WI38 (cell line): ENCODE results near the gene PPARG.

Source experiments
- H3K4me3 ChIP-seq: 2 replicates; pipeline ENCODE4 v1.5.1; 2011; ENCODE audit warnings: low read depth, mild to moderate bottlenecking, control low read depth, low read length
- TF ChIP-seq, protein P1 (sequence below): IDR thresholded peaks from 2 replicates; pipeline ENCODE4 v1.5.1; 2012; ENCODE audit warnings: low read depth, mild to moderate bottlenecking, control low read depth, low read length

PPARG gene

DNA sequence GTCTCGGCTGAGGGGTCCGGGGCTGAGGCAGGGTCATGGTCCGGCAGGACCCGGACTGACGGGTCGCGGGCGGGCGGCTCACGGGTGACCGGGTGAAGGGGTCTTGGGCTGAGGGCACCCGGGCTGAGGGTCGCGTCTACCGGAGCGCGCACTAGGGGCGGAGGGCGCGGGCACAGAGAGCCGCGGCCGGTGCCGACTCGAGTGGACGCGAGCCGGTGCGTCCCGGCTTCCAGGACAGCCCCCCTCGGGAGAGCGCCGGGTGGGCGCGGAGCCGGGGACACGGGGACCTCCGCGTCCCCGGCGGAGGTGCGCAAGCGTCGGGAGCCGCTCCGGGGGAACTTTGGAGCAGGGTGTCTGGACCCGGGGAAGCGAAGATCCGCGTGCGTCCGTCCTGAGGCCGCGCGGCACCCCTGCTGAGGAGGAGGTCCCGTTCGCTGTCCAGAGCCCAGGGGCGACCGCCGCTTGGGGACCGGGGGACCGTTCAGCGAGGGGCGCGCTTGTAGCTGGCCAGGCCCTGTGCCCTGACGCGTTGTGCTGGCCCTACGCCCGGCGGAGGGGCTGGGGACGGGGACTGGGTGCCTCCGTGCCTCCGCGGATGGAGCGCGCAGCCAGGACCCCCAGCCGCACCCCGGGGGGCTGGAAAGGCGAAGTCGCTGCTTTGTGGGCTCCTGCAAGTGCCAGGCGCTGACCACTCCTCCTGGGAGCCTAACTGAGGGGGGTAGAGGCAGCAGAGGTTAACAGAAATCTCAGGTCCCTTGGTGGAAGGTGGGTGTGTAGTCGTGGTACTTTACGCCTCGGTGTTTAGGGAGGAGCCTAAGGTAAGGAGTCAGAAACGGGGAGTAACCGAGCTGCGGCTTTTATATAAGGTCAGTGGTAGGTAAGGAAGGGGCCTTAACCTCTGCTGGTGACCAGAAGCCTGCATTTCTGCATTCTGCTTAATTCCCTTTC, at the start of gene PPARG:
Gene PPARG (plus strand): TSS at position 889 of the 948 bp plus-strand sequence. CDS start 90,642 bp downstream, outside the sequence.
- TF ChIP-seq, protein P1, sequence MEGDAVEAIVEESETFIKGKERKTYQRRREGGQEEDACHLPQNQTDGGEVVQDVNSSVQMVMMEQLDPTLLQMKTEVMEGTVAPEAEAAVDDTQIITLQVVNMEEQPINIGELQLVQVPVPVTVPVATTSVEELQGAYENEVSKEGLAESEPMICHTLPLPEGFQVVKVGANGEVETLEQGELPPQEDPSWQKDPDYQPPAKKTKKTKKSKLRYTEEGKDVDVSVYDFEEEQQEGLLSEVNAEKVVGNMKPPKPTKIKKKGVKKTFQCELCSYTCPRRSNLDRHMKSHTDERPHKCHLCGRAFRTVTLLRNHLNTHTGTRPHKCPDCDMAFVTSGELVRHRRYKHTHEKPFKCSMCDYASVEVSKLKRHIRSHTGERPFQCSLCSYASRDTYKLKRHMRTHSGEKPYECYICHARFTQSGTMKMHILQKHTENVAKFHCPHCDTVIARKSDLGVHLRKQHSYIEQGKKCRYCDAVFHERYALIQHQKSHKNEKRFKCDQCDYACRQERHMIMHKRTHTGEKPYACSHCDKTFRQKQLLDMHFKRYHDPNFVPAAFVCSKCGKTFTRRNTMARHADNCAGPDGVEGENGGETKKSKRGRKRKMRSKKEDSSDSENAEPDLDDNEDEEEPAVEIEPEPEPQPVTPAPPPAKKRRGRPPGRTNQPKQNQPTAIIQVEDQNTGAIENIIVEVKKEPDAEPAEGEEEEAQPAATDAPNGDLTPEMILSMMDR, result no peak
- H3K4me3 ChIP-seq, result peak within 1 kb of the TSS; percentile 90

DNA sequence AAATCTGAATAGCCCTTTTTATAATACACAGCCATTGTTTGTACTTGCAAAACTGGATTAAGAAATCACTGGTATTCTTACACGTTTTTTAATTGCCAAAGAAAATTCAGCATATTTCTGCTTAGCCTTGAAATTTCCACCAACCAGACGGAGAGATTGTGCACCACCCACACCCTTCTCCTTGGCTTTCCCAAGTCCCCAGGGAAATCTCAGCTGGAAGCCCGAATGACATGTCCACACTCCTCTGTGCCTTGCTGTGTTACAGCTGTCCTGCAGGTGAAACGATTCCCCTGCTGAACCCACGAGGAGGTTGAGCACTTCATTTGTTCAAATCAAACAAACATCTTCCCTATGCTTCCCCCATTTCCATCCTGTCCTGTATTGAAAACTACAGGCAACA, 49.6 kb upstream of the PPARG start:
- TF ChIP-seq, protein P1, result no peak
- H3K4me3 ChIP-seq, result no peak overlapping the region

DNA sequence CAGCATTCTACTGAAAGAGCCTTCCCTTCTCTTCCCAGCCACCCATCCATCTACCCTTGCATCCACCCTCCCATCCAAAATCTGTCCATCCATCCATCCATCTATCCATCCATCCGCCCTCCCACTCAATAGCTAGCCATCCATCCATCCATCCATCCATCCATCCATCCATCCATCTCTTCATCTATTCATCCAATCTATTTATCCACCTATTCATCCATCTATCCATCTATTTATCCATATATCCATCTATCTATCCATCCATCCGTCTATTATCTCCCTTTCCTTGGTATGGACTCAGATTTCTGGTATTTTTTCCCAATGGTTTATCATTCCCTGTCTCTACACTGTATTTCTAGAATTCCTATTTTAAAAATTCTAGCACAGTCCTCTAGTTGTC, 46.1 kb upstream of the PPARG start:
- H3K4me3 ChIP-seq, result no peak overlapping the region
- TF ChIP-seq, protein P1, result no peak

DNA sequence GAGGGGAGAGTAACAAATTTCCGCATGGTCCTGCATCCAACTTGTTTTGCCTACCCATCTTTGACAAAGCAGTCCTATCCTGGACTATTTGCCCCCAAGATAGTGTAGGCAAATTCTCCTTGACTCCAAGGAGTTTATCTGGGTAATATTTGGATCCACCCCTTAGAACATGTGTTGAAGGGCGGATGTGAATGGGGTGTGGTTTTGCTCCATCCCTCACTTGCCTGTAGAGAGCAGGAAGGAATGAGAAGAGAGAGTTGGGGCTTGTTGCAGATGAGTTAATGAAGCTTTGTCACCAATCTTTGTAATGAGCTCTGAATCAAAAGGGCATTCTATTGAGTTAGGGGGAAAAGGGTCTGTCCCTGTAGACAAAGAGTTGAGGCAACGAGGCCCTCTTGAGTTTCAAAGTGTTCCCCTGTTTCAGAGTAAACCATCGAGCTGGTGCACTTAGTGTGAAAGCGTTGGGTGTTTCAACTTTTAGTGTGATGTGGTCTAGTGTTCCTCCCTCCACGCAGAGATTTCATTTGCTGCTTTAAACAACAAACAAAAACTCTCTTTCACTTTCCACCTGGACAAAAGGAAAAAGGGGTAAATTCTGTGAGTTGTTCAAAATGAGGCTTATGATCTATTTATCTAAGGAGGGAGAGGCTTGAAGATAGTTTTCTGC, 42.2 kb upstream of the PPARG start:
- no peak overlapping the region for H3K4me3 ChIP-seq

DNA sequence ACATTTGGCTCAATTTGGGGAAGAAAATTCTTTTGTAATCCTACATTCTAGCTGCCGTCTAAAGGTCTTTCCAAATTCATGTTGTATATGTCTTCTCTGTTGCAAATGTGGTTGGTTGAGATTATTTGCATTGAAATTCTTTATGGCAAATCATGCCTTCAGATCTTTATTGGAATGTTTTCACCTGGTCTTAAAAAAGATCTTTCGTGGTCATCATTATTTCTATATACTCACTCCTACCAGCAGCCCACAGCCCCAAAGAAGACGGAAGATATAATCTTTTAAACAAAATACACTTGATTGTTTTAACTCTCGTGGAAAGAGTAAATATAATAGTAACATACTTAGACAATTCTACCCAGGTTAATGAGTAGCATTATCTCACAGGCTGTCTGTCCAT, 41.5 kb upstream of the PPARG start:
- no peak overlapping the region for H3K4me3 ChIP-seq
- TF ChIP-seq, protein P1, result no peak

More for the DNA sequence above, 42.2 kb upstream of the PPARG start:
- TF ChIP-seq, protein P1, result no peak

DNA sequence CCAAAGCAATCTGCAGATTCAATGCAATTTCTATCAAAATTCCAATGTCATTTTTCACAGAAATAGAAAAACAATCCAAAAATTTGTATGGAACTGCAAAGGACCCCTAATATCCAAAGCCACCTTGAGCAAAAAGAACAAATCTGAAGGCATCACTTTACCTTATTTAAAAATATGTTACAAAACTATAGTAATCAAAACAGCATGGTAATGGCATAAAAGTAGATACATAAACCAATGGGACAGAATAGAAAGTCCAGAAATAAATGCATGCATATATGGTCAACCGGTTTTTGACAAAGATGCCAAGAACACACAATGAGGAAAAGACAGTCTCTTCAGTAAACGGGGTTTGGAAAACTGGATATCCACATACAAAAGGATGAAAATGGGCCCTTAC, 39.4 kb upstream of the PPARG start:
- no peak overlapping the region for H3K4me3 ChIP-seq
- TF ChIP-seq, protein P1, result no peak

DNA sequence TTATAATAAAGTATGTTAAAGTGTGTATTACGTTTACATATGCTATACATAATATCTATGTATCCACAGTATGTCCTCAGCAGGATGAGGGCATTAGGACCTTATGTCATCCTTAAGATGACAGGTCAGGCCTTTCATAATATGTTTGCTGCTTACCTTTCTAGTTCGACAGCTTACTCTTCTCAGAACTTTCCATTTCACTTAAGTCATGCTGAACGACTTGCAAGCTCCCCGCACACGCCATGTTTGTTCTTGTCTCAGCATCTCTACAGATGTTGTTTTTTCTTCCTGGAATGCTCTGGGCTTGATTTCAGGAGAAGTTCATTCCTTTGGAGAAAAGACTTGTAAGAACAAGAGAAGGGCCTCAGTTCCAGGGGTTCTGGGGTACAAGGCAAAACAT, 36.0 kb upstream of the PPARG start:
- H3K4me3 ChIP-seq, result no peak overlapping the region
- TF ChIP-seq, protein P1, result no peak
